SU-DHL-6 (cell line): Measurements from ENCODE around the gene LDAH.

Experiments
- H2AFZ ChIP-seq: fragments of 200-600 bp; sonication (generic); 2 replicates; pipeline ENCODE4 v1.6.1; 2014; ENCODE audit warnings: low read depth, mild to moderate bottlenecking, moderate library complexity, mixed read lengths, antibody characterized with exemption, low read length; ENCODE audit not compliant: severe bottlenecking
- H3F3A ChIP-seq: fragments of 200-600 bp; shearing (Covaris generic); 2 replicates; pipeline ENCODE4 v1.6.0; 2016; ENCODE audit warnings: antibody characterized with exemption, mild to moderate bottlenecking; ENCODE audit not compliant: insufficient read depth
- H3K27ac ChIP-seq: fragments of 200-600 bp; sonication (generic); 2 replicates; pipeline ENCODE4 v1.5.1; 2016; ENCODE audit warnings: low read depth, mild to moderate bottlenecking, low read length, moderate library complexity, mixed read lengths
- H3K27me3 ChIP-seq: fragments of 200-600 bp; sonication (generic), shearing (Covaris generic); 2 replicates; pipeline ENCODE4 v1.6.0; 2014; ENCODE audit warnings: mild to moderate bottlenecking, low read length
- H3K36me3 ChIP-seq: fragments of 200-600 bp; sonication (generic); 2 replicates; pipeline ENCODE4 v1.6.1; 2014; ENCODE audit warnings: mild to moderate bottlenecking, low read length, mixed read lengths
- H3K4me2 ChIP-seq: fragments of 300-600, 200-600 bp; shearing (Covaris generic), sonication (generic); 2 replicates; pipeline ENCODE4 v1.6.0; 2014; ENCODE audit warnings: low read length, low read depth, mild to moderate bottlenecking; ENCODE audit not compliant: poor library complexity, severe bottlenecking
- H3K4me3 ChIP-seq: fragments of 200-600 bp; sonication (generic); 2 replicates; pipeline ENCODE4 v1.5.1; 2014; ENCODE audit warnings: antibody characterized with exemption, low read length, mild to moderate bottlenecking, mixed read lengths; ENCODE audit not compliant: insufficient read depth, poor library complexity, severe bottlenecking
- H3K79me2 ChIP-seq: fragments of 200-600 bp; sonication (generic); 2 replicates; pipeline ENCODE4 v1.6.1; 2014; ENCODE audit warnings: mild to moderate bottlenecking, low read length, moderate library complexity; ENCODE audit not compliant: insufficient read depth
- H3K9ac ChIP-seq: fragments of 200-600 bp; sonication (generic); 2 replicates; pipeline ENCODE4 v1.7.0; 2014; ENCODE audit warnings: mild to moderate bottlenecking, low read length
- H3K9me2 ChIP-seq: fragments of 200-600 bp; sonication (generic); replicated peaks from 2 replicates; pipeline ENCODE4 v1.6.1; 2014; ENCODE audit warnings: low read length; ENCODE audit not compliant: insufficient read depth
- H3K9me3 ChIP-seq: fragments of 200-600 bp; sonication (generic); 2 replicates; pipeline ENCODE4 v1.6.1; 2014; ENCODE audit warnings: low read length, mixed read lengths; ENCODE audit not compliant: insufficient read depth
- H4K20me1 ChIP-seq: fragments of 200-600 bp; sonication (generic); 2 replicates; pipeline ENCODE4 v1.6.1; 2014; ENCODE audit warnings: low read depth, mild to moderate bottlenecking, antibody characterized with exemption, low read length, moderate library complexity, mixed read lengths
- EZH2phosphoT487 ChIP-seq: fragments of 200-600 bp; sonication (generic), shearing (Covaris generic); conservative IDR thresholded peaks from 2 replicates; pipeline ENCODE4 v1.6.1; 2018; ENCODE audit warnings: mild to moderate bottlenecking, antibody characterized with exemption, low read length, moderate library complexity, mixed read lengths
- TF ChIP-seq, protein P1 (sequence below): fragments of 200-600 bp; sonication (generic); IDR thresholded peaks from one replicate; pipeline ENCODE4 v1.5.1; 2017; ENCODE audit warnings: antibody characterized with exemption, mild to moderate bottlenecking, low read length, moderate library complexity; ENCODE audit not compliant: insufficient read depth, poor library complexity, severe bottlenecking

The LDAH gene

DNA sequence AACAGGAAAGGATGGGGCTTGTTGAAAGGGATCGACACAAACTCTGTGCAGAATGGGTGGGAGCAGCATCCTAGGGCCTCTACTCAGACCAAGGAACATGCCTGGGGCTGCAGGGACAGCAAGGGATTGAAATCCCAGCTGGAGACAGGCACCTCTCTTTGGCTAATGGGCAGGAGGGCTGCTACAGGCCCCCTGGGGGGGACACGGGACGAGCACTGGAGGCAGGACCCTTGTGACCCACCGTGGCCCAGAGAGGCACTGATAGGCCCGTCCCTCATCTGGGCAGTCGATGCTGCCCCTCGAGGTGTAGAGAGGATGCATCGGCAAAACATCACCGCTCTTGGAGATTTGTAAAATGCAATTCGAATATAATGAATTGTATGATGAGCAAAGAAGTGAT, 177.1 kb downstream of the LDAH start:
- H3K36me3 ChIP-seq, result no peaks in the 10 kb centered on the region
- H3K4me2 ChIP-seq, result no peak overlapping the region
- H3K9me2 ChIP-seq, result no peaks in the 10 kb centered on the region
- H3F3A ChIP-seq, result no peaks in the 10 kb centered on the region
- H4K20me1 ChIP-seq, result no peaks in the 10 kb centered on the region
- no peak overlapping the region for H3K9ac ChIP-seq
- no peaks in the 10 kb centered on the region for H3K27me3 ChIP-seq
- no peaks in the 10 kb centered on the region for H3K79me2 ChIP-seq
- TF ChIP-seq, protein P1, sequence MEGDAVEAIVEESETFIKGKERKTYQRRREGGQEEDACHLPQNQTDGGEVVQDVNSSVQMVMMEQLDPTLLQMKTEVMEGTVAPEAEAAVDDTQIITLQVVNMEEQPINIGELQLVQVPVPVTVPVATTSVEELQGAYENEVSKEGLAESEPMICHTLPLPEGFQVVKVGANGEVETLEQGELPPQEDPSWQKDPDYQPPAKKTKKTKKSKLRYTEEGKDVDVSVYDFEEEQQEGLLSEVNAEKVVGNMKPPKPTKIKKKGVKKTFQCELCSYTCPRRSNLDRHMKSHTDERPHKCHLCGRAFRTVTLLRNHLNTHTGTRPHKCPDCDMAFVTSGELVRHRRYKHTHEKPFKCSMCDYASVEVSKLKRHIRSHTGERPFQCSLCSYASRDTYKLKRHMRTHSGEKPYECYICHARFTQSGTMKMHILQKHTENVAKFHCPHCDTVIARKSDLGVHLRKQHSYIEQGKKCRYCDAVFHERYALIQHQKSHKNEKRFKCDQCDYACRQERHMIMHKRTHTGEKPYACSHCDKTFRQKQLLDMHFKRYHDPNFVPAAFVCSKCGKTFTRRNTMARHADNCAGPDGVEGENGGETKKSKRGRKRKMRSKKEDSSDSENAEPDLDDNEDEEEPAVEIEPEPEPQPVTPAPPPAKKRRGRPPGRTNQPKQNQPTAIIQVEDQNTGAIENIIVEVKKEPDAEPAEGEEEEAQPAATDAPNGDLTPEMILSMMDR, result no peak
- H2AFZ ChIP-seq, result no peak overlapping the region
- H3K27ac ChIP-seq, result no peak overlapping the region
- H3K4me3 ChIP-seq, result no peak overlapping the region
- H3K9me3 ChIP-seq, result no peaks in the 10 kb centered on the region

DNA sequence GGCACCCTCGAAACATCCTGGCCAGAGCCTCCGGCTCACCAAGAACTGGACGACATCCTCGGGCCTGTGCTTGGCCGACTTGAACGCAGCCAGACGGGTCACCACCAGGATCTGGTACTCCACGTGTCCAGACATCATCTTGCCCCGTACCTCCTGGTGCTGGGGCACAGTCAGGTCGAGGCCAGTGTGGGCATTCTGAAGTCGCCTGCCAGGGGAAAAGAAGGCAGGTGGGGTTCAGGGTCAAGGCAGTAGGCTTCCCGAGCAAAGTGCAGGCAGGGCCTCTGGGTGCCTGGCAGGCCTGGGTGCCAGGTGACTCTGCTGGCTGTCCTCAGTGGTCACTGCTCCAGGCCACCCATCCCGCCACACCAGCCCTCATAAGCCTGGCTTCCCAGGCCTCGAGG, 177.6 kb downstream of the LDAH start:
- no peaks in the 10 kb centered on the region for H4K20me1 ChIP-seq
- no peaks in the 10 kb centered on the region for H3K9me3 ChIP-seq
- no peak overlapping the region for H2AFZ ChIP-seq
- no peak for TF ChIP-seq EZH2phosphoT487
- TF ChIP-seq, protein P1, result no peak
- H3K36me3 ChIP-seq, result no peaks in the 10 kb centered on the region
- no peaks in the 10 kb centered on the region for H3K27me3 ChIP-seq
- no peak overlapping the region for H3K9ac ChIP-seq
- H3K79me2 ChIP-seq, result no peaks in the 10 kb centered on the region
- no peaks in the 10 kb centered on the region for H3K9me2 ChIP-seq
- no peak overlapping the region for H3K4me2 ChIP-seq
- no peaks in the 10 kb centered on the region for H3F3A ChIP-seq
- H3K4me3 ChIP-seq, result no peak overlapping the region
- no peak overlapping the region for H3K27ac ChIP-seq

DNA sequence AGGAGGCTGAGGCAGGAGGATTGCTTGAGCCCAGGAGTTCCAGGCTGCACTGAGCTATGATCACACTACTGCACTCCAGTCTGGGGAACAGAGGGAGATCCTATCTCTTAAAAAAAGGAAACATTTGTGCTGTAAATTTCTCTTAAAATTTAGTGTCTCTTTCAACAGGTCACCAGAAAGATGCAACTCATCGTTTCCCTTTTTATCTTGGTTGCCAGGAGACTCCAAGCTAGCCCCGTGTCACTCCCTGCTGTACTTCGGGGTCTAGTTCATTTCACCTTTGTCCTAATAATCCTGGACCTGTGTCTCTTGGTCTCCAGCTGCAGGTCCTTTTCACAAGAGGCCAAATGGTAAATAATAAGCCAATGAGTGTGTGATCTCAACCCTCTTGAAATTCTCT, 179.1 kb downstream of the LDAH start:
- Histone ChIP-seq H3K4me3 (no peak overlapping the region), H3F3A (no peaks in the 10 kb centered on the region), H3K27me3 (no peaks in the 10 kb centered on the region), H3K9ac (no peak overlapping the region), H3K36me3 (no peaks in the 10 kb centered on the region), H4K20me1 (no peaks in the 10 kb centered on the region), H3K4me2 (no peak overlapping the region), H2AFZ (no peak overlapping the region), H3K27ac (no peak overlapping the region), H3K79me2 (no peaks in the 10 kb centered on the region), H3K9me2 (no peaks in the 10 kb centered on the region), H3K9me3 (no peaks in the 10 kb centered on the region)
- no peak for TF ChIP-seq EZH2phosphoT487
- TF ChIP-seq, protein P1, result no peak

DNA sequence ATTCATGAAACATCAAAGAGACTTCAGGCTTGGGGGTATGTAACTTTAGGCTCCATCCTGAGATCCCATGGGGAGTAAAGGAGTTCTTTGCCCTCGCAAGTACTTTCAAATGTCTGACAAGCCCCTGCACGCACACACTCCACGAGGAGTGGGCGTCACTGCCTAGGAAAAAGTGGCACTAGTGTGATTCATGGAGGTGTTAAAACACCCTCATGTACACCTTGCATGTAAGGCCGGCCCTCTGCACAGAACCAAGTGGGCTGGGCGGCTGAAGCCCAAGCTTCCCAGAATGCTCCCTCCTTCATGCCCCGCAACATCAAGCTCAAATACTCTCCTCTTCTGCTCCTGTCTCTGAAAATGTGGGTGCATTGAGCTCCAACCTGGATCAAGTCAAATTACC, 179.8 kb downstream of the LDAH start:
- Histone ChIP-seq H3K27ac (no peak overlapping the region), H3F3A (no peaks in the 10 kb centered on the region), H2AFZ (no peak overlapping the region), H3K27me3 (no peaks in the 10 kb centered on the region), H3K9ac (no peak overlapping the region), H3K4me3 (no peak overlapping the region), H3K9me2 (no peaks in the 10 kb centered on the region), H4K20me1 (no peaks in the 10 kb centered on the region), H3K36me3 (no peaks in the 10 kb centered on the region), H3K4me2 (no peak overlapping the region), H3K79me2 (no peaks in the 10 kb centered on the region), H3K9me3 (no peaks in the 10 kb centered on the region)
- TF ChIP-seq, protein P1, result no peak
- TF ChIP-seq EZH2phosphoT487, result no peak
